Activated CD8-positive, alpha-beta memory T cell treated with anti-CD3 and anti-CD28 coated beads, Interleukin-2, amount 50 U/mL, for 1 hour (primary cell): ENCODE data around the gene COLEC12.

Experiments used
- DNase-seq: peaks from one replicate; pipeline ENCODE4 v3.0.0-alpha.2; 2020; ENCODE audit errors: extremely low read depth

Gene COLEC12

GRCh38 chr18:500632-501405 lies at the start of gene COLEC12:
TSS of gene COLEC12 (minus strand) at chr18:500701. CDS start at chr18:500514, 187 bp downstream.
- no peak for DNase-seq

GRCh38 chr18:549967-550366 lies 49.5 kb upstream of the COLEC12 start:
- DNase-seq = no peak

GRCh38 chr18:543447-544078 lies 43.1 kb upstream of the COLEC12 start:
- DNase-seq = no peak

GRCh38 chr18:533995-534601 lies 33.6 kb upstream of the COLEC12 start:
- no peak for DNase-seq

GRCh38 chr18:532632-533031 lies 32.1 kb upstream of the COLEC12 start:
- no peak for DNase-seq

- DNase-seq = no peak
Observed at GRCh38 chr18:532018-532417, 31.5 kb upstream of the COLEC12 start.

- DNase-seq = no peak
Observed at GRCh38 chr18:527146-527545, 26.6 kb upstream of the COLEC12 start.

GRCh38 chr18:526681-527080 lies 26.2 kb upstream of the COLEC12 start:
- no peak for DNase-seq

- DNase-seq = no peak
Observed at GRCh38 chr18:525036-525797, 24.7 kb upstream of the COLEC12 start.

- DNase-seq = no peak
Observed at GRCh38 chr18:524466-524865, 24.0 kb upstream of the COLEC12 start.

- DNase-seq = no peak
Observed at GRCh38 chr18:523561-523960, 23.1 kb upstream of the COLEC12 start.

GRCh38 chr18:519019-519879 lies 18.7 kb upstream of the COLEC12 start:
- no peak for DNase-seq

- no peak for DNase-seq
Observed at GRCh38 chr18:518081-518480, 17.6 kb upstream of the COLEC12 start.

GRCh38 chr18:515838-516237 lies 15.3 kb upstream of the COLEC12 start:
- DNase-seq = no peak

- DNase-seq = no peak
Observed at GRCh38 chr18:515156-515815, 14.8 kb upstream of the COLEC12 start.

GRCh38 chr18:513826-514530 lies 13.5 kb upstream of the COLEC12 start:
- DNase-seq = no peak

GRCh38 chr18:512957-513356 lies 12.5 kb upstream of the COLEC12 start:
- no peak for DNase-seq

- no peak for DNase-seq
Observed at GRCh38 chr18:508835-509234, 8.3 kb upstream of the COLEC12 start.

- no peak for DNase-seq
Observed at GRCh38 chr18:507636-508035, 7.1 kb upstream of the COLEC12 start.

GRCh38 chr18:506801-507200 lies 6.3 kb upstream of the COLEC12 start:
- DNase-seq = no peak
